GM23338 (cell line): Measurements from ENCODE around the gene TLR6. TPM values are rescaled to one million over a fixed set of nuclear protein-coding genes. Genes with fewer than 3 reads are reported as not detected.

ENCODE experiments used
- ATAC-seq: fragments of 200-7000 bp; cut with Tn5 transposase; 3 replicates; pipeline ENCODE4 v1.9.1; 2020
- DNase-seq: peaks from one replicate; pipeline ENCODE4 v3.0.0-alpha.2; 2015; ENCODE audit warnings: low spot score
- H2AFZ ChIP-seq: fragments of 200-600 bp; sonication (generic); 2 replicates; pipeline ENCODE4 v1.8.0; 2016; ENCODE audit warnings: antibody characterized with exemption, mild to moderate bottlenecking, moderate library complexity
- H3F3A ChIP-seq: fragments of 200-600 bp; sonication (generic); replicated peaks from 2 replicates; pipeline ENCODE4 v1.8.0; 2017; ENCODE audit warnings: antibody characterized with exemption, mixed run types, low read depth
- H3K27ac ChIP-seq: fragments of 200-600 bp; sonication (generic); 2 replicates; pipeline ENCODE4 v1.6.1; 2016; ENCODE audit warnings: low read depth
- H3K27me3 ChIP-seq: fragments of 200-600 bp; sonication (generic); 2 replicates; pipeline ENCODE4 v1.8.0; 2016; ENCODE audit warnings: mild to moderate bottlenecking, mixed run types, moderate library complexity; ENCODE audit not compliant: insufficient read depth
- H3K36me3 ChIP-seq: fragments of 200-600 bp; sonication (generic); 2 replicates; pipeline ENCODE4 v1.8.0; 2016; ENCODE audit warnings: mild to moderate bottlenecking; ENCODE audit not compliant: insufficient read depth
- H3K4me1 ChIP-seq: fragments of 200-600 bp; sonication (generic); 2 replicates; pipeline ENCODE4 v1.8.0; 2016; ENCODE audit warnings: mild to moderate bottlenecking, moderate library complexity; ENCODE audit not compliant: insufficient read depth
- H3K4me2 ChIP-seq: fragments of 200-600 bp; sonication (generic); 2 replicates; pipeline ENCODE4 v1.7.1; 2017; ENCODE audit warnings: mixed run types
- H3K4me3 ChIP-seq: fragments of 200-600 bp; sonication (generic); 2 replicates; pipeline ENCODE4 v1.6.1; 2016; ENCODE audit warnings: mixed run types
- H3K79me2 ChIP-seq: fragments of 200-600 bp; sonication (generic); replicated peaks from 2 replicates; pipeline ENCODE4 v1.8.0; 2017; ENCODE audit warnings: mild to moderate bottlenecking; ENCODE audit not compliant: insufficient read depth
- H3K9me2 ChIP-seq: fragments of 200-600 bp; sonication (generic); 2 replicates; pipeline ENCODE4 v1.8.0; 2017; ENCODE audit not compliant: insufficient read depth
- H4K20me1 ChIP-seq: fragments of 200-600 bp; sonication (generic); replicated peaks from 2 replicates; pipeline ENCODE4 v1.8.0; 2017; ENCODE audit warnings: mild to moderate bottlenecking; ENCODE audit not compliant: insufficient read depth
- H3K27ac Mint-ChIP-seq: 2 replicates; pipeline ENCODE4 v1.8.0; 2020; ENCODE audit warnings: inconsistent platforms, mild to moderate bottlenecking, moderate library complexity, mixed read lengths
- H3K27me3 Mint-ChIP-seq: 3 replicates; pipeline ENCODE4 v1.8.0; 2022; ENCODE audit warnings: low read depth, mild to moderate bottlenecking, moderate library complexity, mixed read lengths, inconsistent platforms; ENCODE audit not compliant: insufficient read depth, poor library complexity
- H3K36me3 Mint-ChIP-seq: 3 replicates; pipeline ENCODE4 v1.8.0; 2021; ENCODE audit warnings: low read depth, mild to moderate bottlenecking, inconsistent platforms, moderate library complexity, mixed read lengths
- H3K4me1 Mint-ChIP-seq: 3 replicates; pipeline ENCODE4 v1.8.0; 2020; ENCODE audit warnings: mild to moderate bottlenecking, inconsistent platforms, mixed read lengths
- H3K4me3 Mint-ChIP-seq: 3 replicates; pipeline ENCODE4 v1.8.0; 2021; ENCODE audit warnings: moderate library complexity, mild to moderate bottlenecking, inconsistent platforms, mixed read lengths
- H3K9me3 Mint-ChIP-seq: 3 replicates; pipeline ENCODE4 v1.8.0; 2020; ENCODE audit warnings: moderate library complexity, mild to moderate bottlenecking, inconsistent platforms, mixed read lengths
- CREB1 ChIP-seq: fragments of 250-450 bp; sonication (Bioruptor Pico); IDR thresholded peaks from 2 replicates; pipeline ENCODE4 v1.5.0; 2020; ENCODE audit warnings: low read depth, mild to moderate bottlenecking, moderate library complexity
- EZH2phosphoT487 ChIP-seq: fragments of 200-600 bp; sonication (generic); IDR thresholded peaks from one replicate; pipeline ENCODE4 v1.8.1; 2018; ENCODE audit warnings: antibody characterized with exemption; ENCODE audit not compliant: unreplicated experiment
- ZNF114 ChIP-seq: fragments of 250-450 bp; sonication (Bioruptor Pico); IDR thresholded peaks from 2 replicates; pipeline ENCODE4 v1.5.0; 2020; ENCODE audit warnings: mild to moderate bottlenecking, moderate library complexity
- ZNF331 ChIP-seq: fragments of 250-450 bp; sonication (Bioruptor Pico); IDR thresholded peaks from 2 replicates; pipeline ENCODE4 v1.5.0; 2020; ENCODE audit warnings: low read depth, mild to moderate bottlenecking, moderate library complexity
- polyA plus RNA-seq: library from polyadenylated mRNA; unstranded; fragments of >200 nt; fragmentation: Nextera tagmentation; extraction: Ambion mirVana; gene quantifications from 2 replicates; pipeline ENCODE4 v1.2.1, GENCODE V29; 2016
- total RNA-seq: library from RNA; depleted of rRNA; stranded (reverse); fragments of >200 nt; shearing (Covaris generic); gene quantifications from 2 replicates; pipeline ENCODE4 v1.2.3, GENCODE V29; 2014
- TF ChIP-seq, protein P1 (sequence below): fragments of 250-450 bp; sonication (Bioruptor Pico); IDR thresholded peaks from 2 replicates; pipeline ENCODE4 v1.5.0; 2020; ENCODE audit warnings: mild to moderate bottlenecking, moderate library complexity
- TF ChIP-seq, protein P2 (sequence below): IDR thresholded peaks from one replicate; pipeline ENCODE4 v1.6.1; 2018; ENCODE audit warnings: antibody characterized with exemption; ENCODE audit not compliant: unreplicated experiment

Gene TLR6
- total and polyA plus RNA-seq, 2 experiments from 2014 or later, result 0.14 TPM; not detected in 1

DNA sequence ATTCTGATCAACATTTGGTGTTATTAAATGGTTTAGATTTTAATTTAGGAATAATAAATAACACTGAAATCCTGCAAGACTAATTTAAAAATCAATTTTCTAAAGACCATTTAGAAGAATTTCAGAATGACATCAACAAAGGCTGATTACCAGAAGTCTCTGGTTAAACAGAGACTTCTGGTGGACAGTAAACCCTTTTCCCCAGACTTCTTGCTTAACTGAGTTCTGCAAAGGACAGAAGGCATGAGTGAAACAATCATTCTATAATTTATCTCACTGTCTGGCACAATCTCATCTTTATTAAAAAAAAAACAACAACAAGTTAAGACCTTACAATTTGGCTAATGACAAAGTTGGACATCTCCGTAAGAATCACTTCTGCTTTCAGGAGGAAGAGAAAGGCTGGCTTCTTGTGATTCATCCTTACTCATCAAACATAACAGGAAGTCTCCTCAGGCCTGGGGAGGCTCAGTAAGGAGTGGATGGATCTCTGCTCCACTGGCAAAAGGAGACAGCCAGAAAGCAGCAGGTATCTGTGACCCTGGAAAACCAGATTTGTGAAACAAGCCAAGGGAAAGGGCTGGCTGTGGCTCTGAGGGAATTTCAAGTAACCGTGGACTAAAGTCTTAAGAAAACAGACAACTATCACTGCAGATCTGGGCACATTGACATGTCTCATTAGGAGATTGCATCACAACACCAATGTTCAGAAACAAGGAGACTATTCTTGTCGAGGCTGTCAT is 908 bp upstream of the TLR6 start:
- no peak for TF ChIP-seq ZNF114 (CRISPR knock-in tag)
- TF ChIP-seq, protein P1, sequence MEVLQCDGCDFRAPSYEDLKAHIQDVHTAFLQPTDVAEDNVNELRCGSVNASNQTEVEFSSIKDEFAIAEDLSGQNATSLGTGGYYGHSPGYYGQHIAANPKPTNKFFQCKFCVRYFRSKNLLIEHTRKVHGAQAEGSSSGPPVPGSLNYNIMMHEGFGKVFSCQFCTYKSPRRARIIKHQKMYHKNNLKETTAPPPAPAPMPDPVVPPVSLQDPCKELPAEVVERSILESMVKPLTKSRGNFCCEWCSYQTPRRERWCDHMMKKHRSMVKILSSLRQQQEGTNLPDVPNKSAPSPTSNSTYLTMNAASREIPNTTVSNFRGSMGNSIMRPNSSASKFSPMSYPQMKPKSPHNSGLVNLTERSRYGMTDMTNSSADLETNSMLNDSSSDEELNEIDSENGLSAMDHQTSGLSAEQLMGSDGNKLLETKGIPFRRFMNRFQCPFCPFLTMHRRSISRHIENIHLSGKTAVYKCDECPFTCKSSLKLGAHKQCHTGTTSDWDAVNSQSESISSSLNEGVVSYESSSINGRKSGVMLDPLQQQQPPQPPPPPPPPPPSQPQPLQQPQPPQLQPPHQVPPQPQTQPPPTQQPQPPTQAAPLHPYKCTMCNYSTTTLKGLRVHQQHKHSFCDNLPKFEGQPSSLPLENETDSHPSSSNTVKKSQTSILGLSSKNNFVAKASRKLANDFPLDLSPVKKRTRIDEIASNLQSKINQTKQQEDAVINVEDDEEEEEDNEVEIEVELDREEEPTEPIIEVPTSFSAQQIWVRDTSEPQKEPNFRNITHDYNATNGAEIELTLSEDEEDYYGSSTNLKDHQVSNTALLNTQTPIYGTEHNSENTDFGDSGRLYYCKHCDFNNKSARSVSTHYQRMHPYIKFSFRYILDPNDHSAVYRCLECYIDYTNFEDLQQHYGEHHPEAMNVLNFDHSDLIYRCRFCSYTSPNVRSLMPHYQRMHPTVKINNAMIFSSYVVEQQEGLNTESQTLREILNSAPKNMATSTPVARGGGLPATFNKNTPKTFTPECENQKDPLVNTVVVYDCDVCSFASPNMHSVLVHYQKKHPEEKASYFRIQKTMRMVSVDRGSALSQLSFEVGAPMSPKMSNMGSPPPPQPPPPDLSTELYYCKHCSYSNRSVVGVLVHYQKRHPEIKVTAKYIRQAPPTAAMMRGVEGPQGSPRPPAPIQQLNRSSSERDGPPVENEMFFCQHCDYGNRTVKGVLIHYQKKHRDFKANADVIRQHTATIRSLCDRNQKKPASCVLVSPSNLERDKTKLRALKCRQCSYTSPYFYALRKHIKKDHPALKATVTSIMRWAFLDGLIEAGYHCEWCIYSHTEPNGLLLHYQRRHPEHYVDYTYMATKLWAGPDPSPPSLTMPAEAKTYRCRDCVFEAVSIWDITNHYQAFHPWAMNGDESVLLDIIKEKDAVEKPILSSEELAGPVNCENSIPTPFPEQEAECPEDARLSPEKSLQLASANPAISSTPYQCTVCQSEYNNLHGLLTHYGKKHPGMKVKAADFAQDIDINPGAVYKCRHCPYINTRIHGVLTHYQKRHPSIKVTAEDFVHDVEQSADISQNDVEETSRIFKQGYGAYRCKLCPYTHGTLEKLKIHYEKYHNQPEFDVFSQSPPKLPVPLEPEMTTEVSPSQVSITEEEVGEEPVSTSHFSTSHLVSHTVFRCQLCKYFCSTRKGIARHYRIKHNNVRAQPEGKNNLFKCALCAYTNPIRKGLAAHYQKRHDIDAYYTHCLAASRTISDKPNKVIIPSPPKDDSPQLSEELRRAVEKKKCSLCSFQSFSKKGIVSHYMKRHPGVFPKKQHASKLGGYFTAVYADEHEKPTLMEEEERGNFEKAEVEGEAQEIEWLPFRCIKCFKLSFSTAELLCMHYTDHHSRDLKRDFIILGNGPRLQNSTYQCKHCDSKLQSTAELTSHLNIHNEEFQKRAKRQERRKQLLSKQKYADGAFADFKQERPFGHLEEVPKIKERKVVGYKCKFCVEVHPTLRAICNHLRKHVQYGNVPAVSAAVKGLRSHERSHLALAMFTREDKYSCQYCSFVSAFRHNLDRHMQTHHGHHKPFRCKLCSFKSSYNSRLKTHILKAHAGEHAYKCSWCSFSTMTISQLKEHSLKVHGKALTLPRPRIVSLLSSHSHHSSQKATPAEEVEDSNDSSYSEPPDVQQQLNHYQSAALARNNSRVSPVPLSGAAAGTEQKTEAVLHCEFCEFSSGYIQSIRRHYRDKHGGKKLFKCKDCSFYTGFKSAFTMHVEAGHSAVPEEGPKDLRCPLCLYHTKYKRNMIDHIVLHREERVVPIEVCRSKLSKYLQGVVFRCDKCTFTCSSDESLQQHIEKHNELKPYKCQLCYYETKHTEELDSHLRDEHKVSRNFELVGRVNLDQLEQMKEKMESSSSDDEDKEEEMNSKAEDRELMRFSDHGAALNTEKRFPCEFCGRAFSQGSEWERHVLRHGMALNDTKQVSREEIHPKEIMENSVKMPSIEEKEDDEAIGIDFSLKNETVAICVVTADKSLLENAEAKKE (CRISPR knock-in tag), result no peak
- TF ChIP-seq ZNF331 (CRISPR knock-in tag), result no peak
- no peak for TF ChIP-seq EZH2phosphoT487
- H3F3A ChIP-seq, result no peaks in the 10 kb centered on the region
- H3K27me3 Mint-ChIP-seq, result peaks cover 8% of the 10 kb centered on the region
- no peak overlapping the region for H3K4me3 ChIP-seq
- 0 out of 2 replicates have a peak, but pooled peaks cover 4% of the 10 kb centered on the region for H3K4me1 ChIP-seq
- no peaks in the 10 kb centered on the region for H3K36me3 Mint-ChIP-seq
- H3K27ac ChIP-seq, result no peak overlapping the region; the same call in 1 of the 2 replicates
- H3K36me3 ChIP-seq, result no peaks in the 10 kb centered on the region
- no peak for ATAC-seq
- no peaks in the 10 kb centered on the region for H3K79me2 ChIP-seq
- no peaks in the 10 kb centered on the region for H3K27me3 ChIP-seq
- peaks cover 17% of the 10 kb centered on the region for H3K4me1 Mint-ChIP-seq
- H3K4me2 ChIP-seq, result no peak overlapping the region
- H3K9me2 ChIP-seq, result no peaks in the 10 kb centered on the region
- H2AFZ ChIP-seq, result peak overlapping the region; percentile 76; the same call in 1 of the 2 replicates
- no peak for DNase-seq
- H3K9me3 Mint-ChIP-seq, result no peaks in the 10 kb centered on the region
- no peaks in the 10 kb centered on the region for H4K20me1 ChIP-seq
- no peak overlapping the region for H3K4me3 Mint-ChIP-seq
- peak overlapping the region; percentile 56 for H3K27ac Mint-ChIP-seq

DNA sequence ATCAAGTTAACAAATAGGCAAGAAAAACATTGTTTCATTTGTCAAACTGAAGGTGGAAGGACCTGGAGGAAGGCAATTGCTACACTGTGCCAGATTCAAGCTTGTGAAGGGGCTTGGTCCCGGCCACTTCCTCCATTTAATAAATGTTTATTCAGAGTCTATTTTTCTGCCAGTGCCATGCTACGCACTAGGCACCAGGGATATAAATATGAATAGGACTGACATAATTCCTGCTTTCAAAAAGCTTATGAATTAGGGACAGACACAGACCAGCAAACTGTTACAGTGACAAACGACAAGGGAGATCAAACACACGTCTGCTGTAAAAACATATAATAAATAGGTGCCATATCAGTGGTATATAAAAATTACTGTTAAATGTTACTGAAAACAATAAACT is 571 bp downstream of the TLR6 start:
- Histone ChIP-seq H3K4me3 (no peak overlapping the region), H3K27ac (no peak overlapping the region), H3K79me2 (no peaks in the 10 kb centered on the region), H3K4me2 (no peak overlapping the region), H3F3A (no peaks in the 10 kb centered on the region), H3K4me1 (0 out of 2 replicates have a peak, but pooled peaks cover 4% of the 10 kb centered on the region), H3K27me3 (no peaks in the 10 kb centered on the region), H3K36me3 (no peaks in the 10 kb centered on the region), H2AFZ (no peak overlapping the region), H4K20me1 (no peaks in the 10 kb centered on the region), H3K9me2 (no peaks in the 10 kb centered on the region)
- H3K4me1 Mint-ChIP-seq, result peaks cover 17% of the 10 kb centered on the region
- ATAC-seq (no peak), DNase-seq (no peak)
- H3K9me3 Mint-ChIP-seq, result peaks cover 6% of the 10 kb centered on the region; the same call in 1 of the 3 replicates
- no peak overlapping the region for H3K4me3 Mint-ChIP-seq
- H3K36me3 Mint-ChIP-seq, result no peaks in the 10 kb centered on the region
- no peak overlapping the region for H3K27ac Mint-ChIP-seq
- peaks cover 5% of the 10 kb centered on the region for H3K27me3 Mint-ChIP-seq
- TF ChIP-seq, protein P2, sequence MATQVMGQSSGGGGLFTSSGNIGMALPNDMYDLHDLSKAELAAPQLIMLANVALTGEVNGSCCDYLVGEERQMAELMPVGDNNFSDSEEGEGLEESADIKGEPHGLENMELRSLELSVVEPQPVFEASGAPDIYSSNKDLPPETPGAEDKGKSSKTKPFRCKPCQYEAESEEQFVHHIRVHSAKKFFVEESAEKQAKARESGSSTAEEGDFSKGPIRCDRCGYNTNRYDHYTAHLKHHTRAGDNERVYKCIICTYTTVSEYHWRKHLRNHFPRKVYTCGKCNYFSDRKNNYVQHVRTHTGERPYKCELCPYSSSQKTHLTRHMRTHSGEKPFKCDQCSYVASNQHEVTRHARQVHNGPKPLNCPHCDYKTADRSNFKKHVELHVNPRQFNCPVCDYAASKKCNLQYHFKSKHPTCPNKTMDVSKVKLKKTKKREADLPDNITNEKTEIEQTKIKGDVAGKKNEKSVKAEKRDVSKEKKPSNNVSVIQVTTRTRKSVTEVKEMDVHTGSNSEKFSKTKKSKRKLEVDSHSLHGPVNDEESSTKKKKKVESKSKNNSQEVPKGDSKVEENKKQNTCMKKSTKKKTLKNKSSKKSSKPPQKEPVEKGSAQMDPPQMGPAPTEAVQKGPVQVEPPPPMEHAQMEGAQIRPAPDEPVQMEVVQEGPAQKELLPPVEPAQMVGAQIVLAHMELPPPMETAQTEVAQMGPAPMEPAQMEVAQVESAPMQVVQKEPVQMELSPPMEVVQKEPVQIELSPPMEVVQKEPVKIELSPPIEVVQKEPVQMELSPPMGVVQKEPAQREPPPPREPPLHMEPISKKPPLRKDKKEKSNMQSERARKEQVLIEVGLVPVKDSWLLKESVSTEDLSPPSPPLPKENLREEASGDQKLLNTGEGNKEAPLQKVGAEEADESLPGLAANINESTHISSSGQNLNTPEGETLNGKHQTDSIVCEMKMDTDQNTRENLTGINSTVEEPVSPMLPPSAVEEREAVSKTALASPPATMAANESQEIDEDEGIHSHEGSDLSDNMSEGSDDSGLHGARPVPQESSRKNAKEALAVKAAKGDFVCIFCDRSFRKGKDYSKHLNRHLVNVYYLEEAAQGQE, result no peak
- TF ChIP-seq CREB1 (CRISPR knock-in tag), result no peak
